HG03342 (cell line): Measurements from ENCODE around the gene SPSB1.

Experiments used
- ATAC-seq: cut with Tn5 transposase; IDR thresholded peaks from one replicate; pipeline ENCODE4 v1.9.1; 2021; ENCODE audit warnings: mild to moderate bottlenecking, moderate library complexity; ENCODE audit not compliant: unreplicated experiment

The SPSB1 gene

GRCh38 chr1:9278585-9279153 lies 14.0 kb upstream of the SPSB1 start:
- ATAC-seq, result no peak

GRCh38 chr1:9279172-9279840 lies 13.4 kb upstream of the SPSB1 start:
- no peak for ATAC-seq

- no peak for ATAC-seq
Measured at GRCh38 chr1:9280015-9280860, 12.5 kb upstream of the SPSB1 start.

GRCh38 chr1:9281071-9281827 lies 11.4 kb upstream of the SPSB1 start:
- ATAC-seq, result no peak

GRCh38 chr1:9281908-9282695 lies 10.6 kb upstream of the SPSB1 start:
- no peak for ATAC-seq

GRCh38 chr1:9282696-9282955 lies 10.1 kb upstream of the SPSB1 start:
- no peak for ATAC-seq

GRCh38 chr1:9284061-9284460 lies 8.6 kb upstream of the SPSB1 start:
- ATAC-seq, result no peak

GRCh38 chr1:9286556-9286955 lies 6.1 kb upstream of the SPSB1 start:
- ATAC-seq, result no peak

- no peak for ATAC-seq
Measured at GRCh38 chr1:9289090-9289534, 3.6 kb upstream of the SPSB1 start.

GRCh38 chr1:9289711-9290485 lies 2.8 kb upstream of the SPSB1 start:
- no peak for ATAC-seq

GRCh38 chr1:9291914-9292360 lies 757 bp upstream of the SPSB1 start:
- ATAC-seq, result no peak

- ATAC-seq, result no peak
Measured at GRCh38 chr1:9293241-9293532, 493 bp downstream of the SPSB1 start.

- ATAC-seq, result no peak
Measured at GRCh38 chr1:9293533-9294404, 1.1 kb downstream of the SPSB1 start.

GRCh38 chr1:9294405-9294773 lies 1.7 kb downstream of the SPSB1 start:
- no peak for ATAC-seq

- no peak for ATAC-seq
Measured at GRCh38 chr1:9294910-9295636, 2.4 kb downstream of the SPSB1 start.

- no peak for ATAC-seq
Measured at GRCh38 chr1:9295884-9296283, 3.2 kb downstream of the SPSB1 start.

- no peak for ATAC-seq
Measured at GRCh38 chr1:9296850-9297249, 4.2 kb downstream of the SPSB1 start.

GRCh38 chr1:9297831-9298230 lies 5.1 kb downstream of the SPSB1 start:
- ATAC-seq, result no peak

- no peak for ATAC-seq
Measured at GRCh38 chr1:9298282-9298681, 5.6 kb downstream of the SPSB1 start.
